D341Med (cell line): ENCODE results near the gene TP53.
"Not testable (repeated sequence)": the region's sequence is repeated elsewhere in the genome, so short reads cannot be mapped to it uniquely, and the experiment has no call there.

Experiments used
- DNase-seq: peaks from one replicate; pipeline ENCODE4 v3.0.0; 2012; ENCODE audit warnings: low spot score

Gene TP53

GRCh38 chr17:7674934-7675333 lies 12.4 kb downstream of the TP53 start:
- peak; percentile 6 for DNase-seq

GRCh38 chr17:7673239-7673638 lies 14.1 kb downstream of the TP53 start:
- DNase-seq = peak; percentile 14

GRCh38 chr17:7668482-7668881 lies 18.8 kb downstream of the TP53 start:
- DNase-seq = no peak

- peak; percentile 84 for DNase-seq
These were observed 19.5 kb downstream of the TP53 start for GRCh38 chr17:7667656-7668406.

GRCh38 chr17:7656958-7657609 lies 30.2 kb downstream of the TP53 start:
- no peak for DNase-seq

GRCh38 chr17:7655541-7655840 lies 31.8 kb downstream of the TP53 start:
- peak; percentile 3 for DNase-seq

GRCh38 chr17:7654832-7655540 lies 32.3 kb downstream of the TP53 start:
- DNase-seq = peak; percentile 3

GRCh38 chr17:7652388-7653356 lies 34.6 kb downstream of the TP53 start:
- no peak for DNase-seq

GRCh38 chr17:7651665-7652387 lies 35.5 kb downstream of the TP53 start:
- DNase-seq = peak; percentile 43

GRCh38 chr17:7651097-7651664 lies 36.1 kb downstream of the TP53 start:
- DNase-seq = no peak

- DNase-seq = peak; percentile 91
These were observed 36.7 kb downstream of the TP53 start, which contains the start of gene ATP1B2 for GRCh38 chr17:7650509-7651096. Gene ATP1B2 (plus strand): TSS chr17:7650926. CDS start chr17:7651519, 593 bp downstream.

GRCh38 chr17:7647018-7647417 lies 40.3 kb downstream of the TP53 start:
- no peak for DNase-seq

GRCh38 chr17:7646457-7646856 lies 40.8 kb downstream of the TP53 start:
- no peak for DNase-seq

- DNase-seq = no peak
These were observed 42.5 kb downstream of the TP53 start for GRCh38 chr17:7644775-7645174.

GRCh38 chr17:7641635-7642034 lies 45.7 kb downstream of the TP53 start:
- DNase-seq = not testable (repeated sequence)

GRCh38 chr17:7640783-7641182 lies 46.5 kb downstream of the TP53 start:
- DNase-seq = no peak

GRCh38 chr17:7636163-7636562 lies 51.1 kb downstream of the TP53 start:
- no peak for DNase-seq

- DNase-seq = peak; percentile 77
These were observed 52.9 kb downstream of the TP53 start for GRCh38 chr17:7634384-7634783.

GRCh38 chr17:7633093-7633492 lies 54.2 kb downstream of the TP53 start:
- DNase-seq = no peak

GRCh38 chr17:7632492-7632894 lies 54.8 kb downstream of the TP53 start:
- DNase-seq = peak; percentile 62
